Measurements from ENCODE around the gene CASK.
A peak's percentile ranks its signal among the peaks of the same experiment; 100 is the strongest.
"Not testable (repeated sequence)": the region's sequence is repeated elsewhere in the genome, so short reads cannot be mapped to it uniquely, and the experiment has no call there.

CASK gene

GRCh38 chrX:41758401-41758800 is 165.0 kb downstream of the CASK start:
- DNase-seq (ENCODE audit: extremely low spot score, insufficient read length, low read depth) (no peak), FAIRE-seq (no peak)

GRCh38 chrX:41750716-41751115 is 172.6 kb downstream of the CASK start:
- FAIRE-seq = no peak
- no peak for DNase-seq (ENCODE audit: extremely low spot score, insufficient read length, low read depth)

GRCh38 chrX:41739871-41740270 is 183.5 kb downstream of the CASK start:
- DNase-seq (ENCODE audit: extremely low spot score, insufficient read length, low read depth) (no peak), FAIRE-seq (peak; percentile 55)

GRCh38 chrX:41737065-41737464 is 186.3 kb downstream of the CASK start:
- FAIRE-seq (no peak), DNase-seq (ENCODE audit: extremely low spot score, insufficient read length, low read depth) (no peak)

- DNase-seq (ENCODE audit: extremely low spot score, insufficient read length, low read depth) = no peak
- FAIRE-seq = no peak
Observed at GRCh38 chrX:41734530-41734929, 188.8 kb downstream of the CASK start.

- DNase-seq (ENCODE audit: extremely low spot score, insufficient read length, low read depth) (peak; percentile 18), FAIRE-seq (peak; percentile 100)
Observed at GRCh38 chrX:41733939-41734338, 189.4 kb downstream of the CASK start.

GRCh38 chrX:41732260-41732659 is 191.1 kb downstream of the CASK start:
- FAIRE-seq = no peak
- DNase-seq (ENCODE audit: extremely low spot score, insufficient read length, low read depth) = no peak

- FAIRE-seq (peak; percentile 73), DNase-seq (ENCODE audit: extremely low spot score, insufficient read length, low read depth) (no peak)
Observed at GRCh38 chrX:41730081-41730480, 193.3 kb downstream of the CASK start.

GRCh38 chrX:41728125-41728524 is 195.2 kb downstream of the CASK start:
- no peak for DNase-seq (ENCODE audit: extremely low spot score, insufficient read length, low read depth)
- FAIRE-seq = no peak

GRCh38 chrX:41723826-41724225 is 199.5 kb downstream of the CASK start, which contains the start of gene GPR82:
Gene GPR82 (plus strand): TSS chrX:41724181. CDS start chrX:41727027, 2,846 bp downstream.
- no peak for DNase-seq (ENCODE audit: extremely low spot score, insufficient read length, low read depth)
- peak; percentile 77 for FAIRE-seq

GRCh38 chrX:41722816-41723618 is 200.3 kb downstream of the CASK start:
- DNase-seq (ENCODE audit: extremely low spot score, insufficient read length, low read depth) (no peak), FAIRE-seq (peak; percentile 64)

- FAIRE-seq = peak; percentile 80
- no peak for DNase-seq (ENCODE audit: extremely low spot score, insufficient read length, low read depth)
Observed at GRCh38 chrX:41722214-41722613, 201.1 kb downstream of the CASK start.

GRCh38 chrX:41721590-41721989 is 201.8 kb downstream of the CASK start:
- peak; percentile 76 for FAIRE-seq
- no peak for DNase-seq (ENCODE audit: extremely low spot score, insufficient read length, low read depth)

- DNase-seq (ENCODE audit: extremely low spot score, insufficient read length, low read depth) = no peak
- peak; percentile 92 for FAIRE-seq
Observed at GRCh38 chrX:41720125-41720779, 203.1 kb downstream of the CASK start.

- not testable (repeated sequence) for DNase-seq (ENCODE audit: extremely low spot score, insufficient read length, low read depth); FAIRE-seq
Observed at GRCh38 chrX:41719610-41720009, 203.7 kb downstream of the CASK start.

- no peak for DNase-seq (ENCODE audit: extremely low spot score, insufficient read length, low read depth)
- FAIRE-seq = no peak
Observed at GRCh38 chrX:41718481-41719235, 204.7 kb downstream of the CASK start.

GRCh38 chrX:41716767-41717473 is 206.4 kb downstream of the CASK start:
- no peak for DNase-seq (ENCODE audit: extremely low spot score, insufficient read length, low read depth)
- FAIRE-seq = no peak

- FAIRE-seq (no peak), DNase-seq (ENCODE audit: extremely low spot score, insufficient read length, low read depth) (no peak)
Observed at GRCh38 chrX:41716222-41716621, 207.1 kb downstream of the CASK start.

GRCh38 chrX:41711021-41711667 is 212.2 kb downstream of the CASK start:
- DNase-seq (ENCODE audit: extremely low spot score, insufficient read length, low read depth) (no peak), FAIRE-seq (no peak)

- FAIRE-seq = no peak
- no peak for DNase-seq (ENCODE audit: extremely low spot score, insufficient read length, low read depth)
Observed at GRCh38 chrX:41708486-41708885, 214.9 kb downstream of the CASK start.

Data from GM18507 (cell line).